Measurements from ENCODE around the gene IFI44L.
A peak's percentile ranks its signal among the peaks of the same experiment; 100 is the strongest.

Gene IFI44L

GRCh38 chr1:78619803-78620579 lies at the start of gene IFI44L:
Gene IFI44L, plus strand, starts transcription at chr1:78620448. Its CDS starts 7,468 bp downstream, at chr1:78627916.
- DNase-seq (ENCODE audit: low spot score) = no peak

DNA sequence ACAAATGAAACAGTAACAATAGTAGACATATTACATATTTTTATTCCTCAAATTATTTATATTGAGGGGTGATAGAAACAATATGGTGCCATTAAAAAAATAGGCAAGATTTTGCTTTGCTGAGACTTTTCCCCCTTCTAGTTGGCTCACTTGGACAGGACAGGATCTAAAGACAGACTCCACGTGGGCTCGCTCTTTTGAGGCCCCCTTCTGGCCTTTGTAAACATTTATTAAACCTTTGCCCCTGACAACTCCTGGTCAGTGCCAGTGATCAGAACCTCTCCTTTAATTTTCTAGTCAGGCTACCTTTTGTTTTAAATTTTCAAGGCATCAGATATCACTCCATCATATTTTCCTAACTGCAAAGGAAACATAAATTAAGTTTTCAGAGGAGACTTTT lies 49.7 kb upstream of the IFI44L start:
- DNase-seq (ENCODE audit: low spot score) = no peak

DNA sequence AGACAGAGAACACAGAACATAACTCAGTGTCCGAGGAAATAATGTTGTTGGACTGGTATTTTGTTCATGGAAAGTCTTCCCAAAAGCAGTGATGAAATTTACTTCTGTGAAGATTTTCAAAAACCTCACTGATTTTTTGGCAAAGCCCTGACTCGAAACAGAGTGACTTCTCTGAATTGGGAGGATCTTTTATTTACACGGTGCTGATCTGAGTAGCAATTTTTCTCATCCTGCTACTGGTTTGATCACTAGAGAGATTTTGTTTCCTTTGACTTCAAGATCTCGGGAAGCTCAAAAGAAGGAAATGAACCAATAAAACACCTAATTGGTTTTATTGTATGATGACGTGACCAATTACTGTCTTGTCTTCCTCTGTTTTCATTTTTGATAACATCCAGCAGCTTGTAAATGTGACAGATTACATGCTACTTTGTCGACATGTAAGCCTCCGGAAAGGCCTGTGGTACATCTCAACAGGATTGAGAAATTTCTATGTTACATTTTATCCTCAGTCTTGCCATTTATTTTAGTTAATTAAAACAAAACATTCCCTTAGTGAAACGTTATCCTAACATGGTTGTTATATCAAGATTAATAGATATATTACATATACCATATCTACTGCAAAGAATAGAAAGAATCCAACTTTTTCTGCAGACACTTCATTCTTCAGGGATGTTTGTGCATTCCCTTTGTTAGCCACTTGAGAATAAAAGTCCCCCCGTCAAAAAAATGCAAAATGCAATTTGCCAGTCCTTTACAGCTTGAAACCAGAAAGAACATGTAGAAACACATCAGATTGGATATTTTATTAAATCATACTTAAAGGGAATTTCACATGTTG lies 42.8 kb upstream of the IFI44L start:
- DNase-seq (ENCODE audit: low spot score) = no peak

DNA sequence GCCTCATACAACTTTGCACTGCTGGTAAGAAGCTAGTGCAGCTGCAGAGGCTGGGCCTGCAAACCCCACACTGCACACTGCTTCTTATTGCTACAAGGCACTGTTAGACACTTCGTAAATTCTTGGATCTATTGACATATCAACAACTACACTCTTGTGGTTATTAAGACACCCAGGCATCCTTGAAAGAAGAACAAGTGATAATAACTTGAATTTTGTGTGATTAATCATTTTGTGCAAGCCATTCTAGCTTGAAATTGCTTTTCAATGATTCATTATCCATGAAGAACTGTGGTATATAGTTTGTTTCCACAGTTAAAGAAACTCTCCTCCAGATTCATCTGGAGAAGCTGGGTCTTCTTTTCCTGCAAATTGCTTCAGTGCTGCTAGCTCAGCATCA lies 33.7 kb upstream of the IFI44L start:
- no peak for DNase-seq (ENCODE audit: low spot score)

GRCh38 chr1:78587211-78587610 lies 33.0 kb upstream of the IFI44L start:
- DNase-seq (ENCODE audit: low spot score) = no peak

- no peak for DNase-seq (ENCODE audit: low spot score)
Observed at GRCh38 chr1:78591971-78592370, 28.3 kb upstream of the IFI44L start.

DNA sequence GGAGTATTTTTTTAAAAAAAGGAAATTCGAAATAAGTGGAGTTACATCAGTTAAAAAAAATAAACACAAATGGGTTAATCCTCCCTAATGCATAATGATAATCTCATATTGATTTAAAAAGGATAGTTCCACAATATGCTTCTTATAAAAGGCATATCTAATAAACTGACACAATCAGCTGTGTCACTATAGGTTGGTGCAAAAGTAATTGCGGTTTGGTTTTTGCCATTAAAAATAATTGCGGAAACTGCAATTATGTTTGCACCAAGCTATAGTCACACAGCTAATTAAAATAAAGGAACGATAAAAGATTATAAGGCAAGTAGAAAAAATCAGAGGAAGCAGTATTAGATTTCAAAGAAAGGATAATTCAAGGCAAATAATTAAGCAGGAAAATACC lies 21.0 kb upstream of the IFI44L start:
- DNase-seq (ENCODE audit: low spot score) = no peak

DNA sequence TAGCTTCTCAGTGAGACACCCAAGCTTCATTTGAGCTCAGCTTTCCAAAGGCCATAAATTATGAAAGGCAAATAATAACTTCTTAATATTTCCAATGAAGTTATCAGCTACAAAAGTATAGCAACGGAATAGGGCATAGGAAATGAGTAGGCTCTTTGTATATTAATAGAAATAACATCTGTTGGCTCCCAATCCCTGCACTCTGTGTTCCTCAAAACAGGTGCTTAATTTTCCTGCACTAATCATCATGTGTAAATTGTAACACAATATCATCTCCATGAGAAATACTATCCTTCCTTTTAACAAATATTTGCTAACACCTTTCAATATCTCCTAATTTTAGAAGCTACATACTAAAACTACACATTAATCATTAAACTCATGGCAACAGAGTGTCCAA lies 19.2 kb upstream of the IFI44L start:
- no peak for DNase-seq (ENCODE audit: low spot score)

GRCh38 chr1:78603206-78603605 lies 17.0 kb upstream of the IFI44L start:
- no peak for DNase-seq (ENCODE audit: low spot score)

DNA sequence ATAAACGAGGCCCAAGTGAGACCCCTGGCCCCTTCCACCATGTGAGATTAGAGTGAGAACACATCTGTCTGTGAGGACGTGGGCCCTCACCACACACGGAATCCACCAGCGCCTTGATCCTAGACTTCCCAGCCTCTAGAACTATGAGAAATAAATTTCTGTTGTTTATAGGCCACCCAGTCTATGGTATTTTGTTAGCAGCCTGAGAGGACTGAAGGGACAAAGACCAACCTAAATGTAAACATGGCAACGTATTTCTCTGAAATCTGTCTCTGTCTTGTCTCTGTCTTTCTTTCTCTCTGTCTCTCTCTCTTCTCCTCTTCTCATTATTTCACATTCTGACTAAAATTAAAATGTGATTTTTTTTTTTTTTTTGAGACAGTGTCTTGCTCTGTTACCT lies 15.6 kb upstream of the IFI44L start:
- no peak for DNase-seq (ENCODE audit: low spot score)

DNA sequence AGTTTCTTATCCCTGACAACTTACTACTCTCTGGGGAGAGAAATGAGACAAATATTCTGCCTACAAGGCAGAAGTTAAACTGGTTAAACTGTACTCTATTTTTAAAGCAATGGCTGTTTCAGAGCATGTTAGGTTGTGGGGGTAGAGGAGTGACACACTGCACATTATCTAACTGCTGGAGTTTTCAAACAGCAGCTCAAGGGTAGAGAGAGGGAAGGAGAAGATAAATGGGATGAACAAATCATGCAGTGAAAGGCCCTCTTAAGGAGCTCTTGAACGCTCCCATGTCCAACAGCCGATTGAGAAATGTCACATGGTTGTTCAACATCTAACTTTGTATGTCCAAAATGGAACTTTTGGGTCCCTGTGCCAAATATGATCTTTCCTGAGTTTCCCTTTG lies 14.0 kb upstream of the IFI44L start:
- DNase-seq (ENCODE audit: low spot score) = no peak

DNA sequence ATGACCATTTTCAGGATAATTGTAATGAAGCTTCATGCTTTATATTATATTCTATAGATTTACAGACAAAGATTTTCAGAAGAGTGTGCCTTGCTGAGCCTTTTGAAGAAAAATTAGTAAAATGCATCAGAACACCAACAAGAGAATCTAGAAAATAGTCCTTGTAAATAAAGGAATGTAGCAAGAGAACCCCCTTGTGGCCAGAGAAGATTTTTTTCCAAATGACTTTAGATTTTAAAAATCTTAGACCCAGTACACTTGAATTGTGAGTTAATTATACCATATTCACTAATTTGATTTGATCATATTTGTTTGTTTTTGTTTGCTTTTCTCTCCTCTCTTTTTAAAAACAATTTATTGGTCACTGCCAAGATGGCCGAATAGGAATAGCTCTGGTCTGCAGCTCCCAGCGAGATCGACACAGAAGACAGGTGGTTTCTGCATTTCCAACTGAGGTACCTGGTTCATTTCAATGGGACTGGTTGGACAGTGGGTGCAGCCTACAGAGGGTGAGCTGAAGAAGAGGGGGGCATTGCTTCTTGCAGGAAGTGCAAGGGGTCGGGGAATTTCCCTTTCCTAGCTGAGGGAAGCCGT lies 12.8 kb upstream of the IFI44L start:
- DNase-seq (ENCODE audit: low spot score) = no peak

- no peak for DNase-seq (ENCODE audit: low spot score)
Observed at GRCh38 chr1:78607944-78608343, 12.3 kb upstream of the IFI44L start.

- peak; percentile 16 for DNase-seq (ENCODE audit: low spot score)
Observed at GRCh38 chr1:78617615-78618026, 2.6 kb upstream of the IFI44L start.

GRCh38 chr1:78619032-78619431 lies 1.2 kb upstream of the IFI44L start:
- no peak for DNase-seq (ENCODE audit: low spot score)

DNA sequence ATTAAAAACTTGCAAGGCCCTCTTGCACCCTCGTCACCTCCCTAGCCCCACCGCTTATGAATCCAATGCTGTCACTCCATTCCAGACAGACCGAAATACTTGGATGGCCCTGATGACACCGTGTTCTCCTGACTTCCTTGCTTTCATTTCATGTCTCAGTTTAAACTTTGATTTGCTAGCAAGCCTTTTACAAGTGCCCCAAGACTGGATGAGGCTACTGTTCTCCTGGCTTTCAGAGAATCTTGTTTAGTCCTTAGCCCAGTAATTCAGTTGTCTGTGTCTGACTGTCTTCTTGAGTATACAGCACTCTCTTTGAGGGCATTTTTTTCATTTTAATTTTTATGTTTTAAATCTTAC lies 824 bp upstream of the IFI44L start:
- no peak for DNase-seq (ENCODE audit: low spot score)

DNA sequence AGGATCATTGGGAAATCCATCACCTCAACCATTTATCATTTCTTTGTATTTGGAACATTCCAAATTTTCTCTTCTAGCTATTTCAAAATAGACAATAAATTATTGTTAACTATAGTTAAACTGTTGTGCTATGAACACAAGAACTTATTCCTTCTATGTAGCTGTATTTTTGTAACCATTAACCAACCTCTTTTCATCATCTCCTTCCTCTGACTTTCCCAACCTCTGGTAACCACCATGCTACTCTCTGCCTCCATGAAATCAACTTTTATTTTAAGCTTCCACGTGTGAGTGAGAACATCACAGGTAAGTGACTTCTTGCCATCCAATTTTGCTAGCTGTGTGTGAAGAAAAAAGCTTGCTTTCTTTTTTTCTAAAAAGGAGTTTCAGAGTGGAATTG lies 418 bp downstream of the IFI44L start:
- DNase-seq (ENCODE audit: low spot score) = no peak

- DNase-seq (ENCODE audit: low spot score) = no peak
Observed at GRCh38 chr1:78622548-78622947, 2.3 kb downstream of the IFI44L start.

DNA sequence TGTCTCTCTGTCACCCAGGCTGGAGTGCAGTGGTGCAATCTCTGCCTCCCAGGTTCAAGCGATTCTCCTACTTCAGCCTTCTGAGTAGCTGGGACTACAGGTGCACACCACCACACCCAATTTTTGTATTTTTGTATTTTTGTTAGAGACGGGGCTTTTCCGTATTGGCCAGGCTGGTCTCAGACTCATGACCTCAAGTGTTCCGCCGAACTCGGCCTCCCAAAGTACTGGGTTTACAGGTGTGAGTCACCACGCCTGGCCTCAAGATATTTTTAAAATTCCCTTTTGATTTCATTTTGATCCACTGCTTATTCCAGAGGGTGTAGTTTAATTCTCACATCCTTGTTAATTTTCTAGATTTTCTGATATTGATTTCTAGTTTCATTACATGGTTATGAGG lies 3.8 kb downstream of the IFI44L start:
- DNase-seq (ENCODE audit: low spot score) = no peak

GRCh38 chr1:78627321-78627720 lies 7.1 kb downstream of the IFI44L start:
- DNase-seq (ENCODE audit: low spot score) = no peak

DNA sequence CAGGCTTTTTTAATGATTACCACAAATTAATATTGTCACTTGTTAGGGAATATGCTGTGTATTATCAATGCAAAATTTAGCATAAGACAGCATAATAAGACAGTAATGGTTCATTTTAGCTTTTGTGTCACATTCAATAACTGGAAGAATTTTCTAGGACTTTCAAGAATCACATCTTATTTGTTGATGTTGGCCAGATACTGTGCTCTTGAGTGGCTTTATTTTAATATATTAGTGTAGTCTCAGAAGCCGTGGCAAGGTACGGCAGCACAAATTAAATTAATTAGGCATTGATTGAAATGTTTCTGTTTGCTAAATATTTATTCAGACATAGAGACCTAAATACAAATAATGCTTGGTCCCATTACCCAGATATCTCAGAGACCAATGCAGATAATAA lies 10.4 kb downstream of the IFI44L start:
- DNase-seq (ENCODE audit: low spot score) = no peak

DNA sequence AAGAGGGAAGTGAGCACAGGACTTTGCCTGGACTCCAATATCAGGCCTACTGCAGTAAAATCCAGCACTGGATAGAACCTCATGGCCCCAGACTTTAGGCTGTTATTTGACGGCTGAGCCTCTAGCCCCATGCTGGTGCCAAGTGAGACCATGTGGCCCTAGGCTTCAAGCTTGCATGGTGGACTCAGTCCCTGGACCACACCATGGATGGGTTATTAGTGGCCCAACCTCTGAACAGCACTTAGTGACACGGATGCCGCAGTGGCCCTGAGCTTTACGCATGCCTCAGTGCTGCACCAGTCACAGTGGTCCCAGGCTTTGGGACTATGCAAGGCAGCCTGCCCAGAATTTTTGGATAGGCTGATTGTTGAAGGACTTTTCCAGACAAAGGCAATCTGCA lies 13.0 kb downstream of the IFI44L start:
- no peak for DNase-seq (ENCODE audit: low spot score)

DNA sequence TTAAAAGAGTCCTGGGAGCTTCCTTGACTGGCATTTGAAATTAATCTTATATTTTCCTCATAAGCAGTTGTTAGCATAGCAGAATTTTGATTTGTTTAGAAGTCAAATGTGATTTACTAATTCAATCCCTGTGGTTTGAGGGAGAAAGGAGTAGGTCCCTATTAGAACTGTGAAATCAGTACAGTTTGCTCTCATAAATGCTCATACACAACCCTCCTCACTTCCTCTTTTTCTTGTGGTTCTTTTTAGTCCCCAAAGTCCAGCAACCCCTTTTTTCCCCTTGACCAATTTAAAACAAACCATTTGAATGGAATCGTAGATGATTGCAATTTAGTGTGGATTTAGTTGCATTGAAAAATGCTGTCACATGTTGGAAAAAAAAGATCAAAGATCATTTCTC lies 20.2 kb downstream of the IFI44L start:
- DNase-seq (ENCODE audit: low spot score) = no peak
